Measurements from ENCODE around the gene TOLLIP. TPM values are rescaled to one million over a fixed set of nuclear protein-coding genes. Genes with fewer than 3 reads are reported as not detected.

Gene TOLLIP
- total RNA-seq, 1 experiment from 2014 or later: 32.3 TPM

- ChIA-PET POLR2A (no interaction called here), CTCF (no interaction called here)
- no peak for ATAC-seq
- no peaks in the 10 kb centered on the region for H3K9me3 Mint-ChIP-seq
- no peak overlapping the region for H3K27ac Mint-ChIP-seq
- no peaks in the 10 kb centered on the region for H3K4me1 Mint-ChIP-seq
- no peak for DNase-seq (ENCODE audit: low spot score)
- no peak for TF ChIP-seq TEAD4 (CRISPR knock-in tag; IDR thresholded peaks at IDR 0.05)
- no peak for TF ChIP-seq NR3C1 (CRISPR knock-in tag; conservative IDR thresholded peaks at IDR 0.05; ENCODE audit: low read depth)
- no peak for TF ChIP-seq MYBL2 (CRISPR knock-in tag; IDR thresholded peaks at IDR 0.05)
- no peak for TF ChIP-seq GABPB1 (CRISPR knock-in tag; IDR thresholded peaks at IDR 0.05)
- TF ChIP-seq EMX1 (CRISPR knock-in tag; IDR thresholded peaks at IDR 0.05): no peak
- TF ChIP-seq ETV6 (CRISPR knock-in tag; IDR thresholded peaks at IDR 0.05): no peak
- TF ChIP-seq ZNF219 (CRISPR knock-in tag; IDR thresholded peaks at IDR 0.05; ENCODE audit: borderline replicate concordance): no peak
- TF ChIP-seq ZNF423 (CRISPR knock-in tag; IDR thresholded peaks at IDR 0.05): no peak
- no peak for TF ChIP-seq MLX (CRISPR knock-in tag; IDR thresholded peaks at IDR 0.05)
- TF ChIP-seq IRF1 (CRISPR knock-in tag; IDR thresholded peaks at IDR 0.05): no peak
- H3K4me3 Mint-ChIP-seq: no peak overlapping the region
- no peaks in the 10 kb centered on the region for H3K36me3 Mint-ChIP-seq
- H3K27me3 Mint-ChIP-seq (ENCODE audit: low read depth): no peaks in the 10 kb centered on the region
Measured at GRCh38 chr11:1234054-1234720, 75.2 kb downstream of the TOLLIP start.

- Mint-ChIP-seq H3K36me3 (no peaks in the 10 kb centered on the region), H3K4me1 (no peaks in the 10 kb centered on the region), H3K27me3 (ENCODE audit: low read depth) (no peaks in the 10 kb centered on the region), H3K9me3 (no peaks in the 10 kb centered on the region), H3K27ac (no peak overlapping the region), H3K4me3 (no peak overlapping the region)
- CTCF ChIA-PET: interaction anchor here (1.5 kb wide), 1 partner anchor 9 kb away, joined by 3 read pairs; no protein-coding TSS in a partner anchor
- DNase-seq (ENCODE audit: low spot score) (no peak), ATAC-seq (no peak)
- POLR2A ChIA-PET: no interaction called here
- TF ChIP-seq FOXJ3 (CRISPR knock-in tag; IDR thresholded peaks at IDR 0.05; ENCODE audit: borderline replicate concordance) (no peak), EMX1 (CRISPR knock-in tag; IDR thresholded peaks at IDR 0.05) (no peak), USF1 (CRISPR knock-in tag; IDR thresholded peaks at IDR 0.05) (no peak), JAZF1 (CRISPR knock-in tag; IDR thresholded peaks at IDR 0.05) (no peak), RELA (CRISPR knock-in tag; IDR thresholded peaks at IDR 0.05; ENCODE audit: borderline replicate concordance) (no peak), JUN (CRISPR knock-in tag; IDR thresholded peaks at IDR 0.05) (no peak), ZSCAN18 (CRISPR knock-in tag; IDR thresholded peaks at IDR 0.05) (no peak), ZNF121 (CRISPR knock-in tag; IDR thresholded peaks at IDR 0.05) (no peak), TP53 (CRISPR knock-in tag; IDR thresholded peaks at IDR 0.05) (no peak), GRHL2 (CRISPR knock-in tag; IDR thresholded peaks at IDR 0.05; ENCODE audit: insufficient replicate concordance, severe bottlenecking) (no peak), NFATC4 (CRISPR knock-in tag; IDR thresholded peaks at IDR 0.05) (no peak)
- TF ChIP-seq, protein P1, sequence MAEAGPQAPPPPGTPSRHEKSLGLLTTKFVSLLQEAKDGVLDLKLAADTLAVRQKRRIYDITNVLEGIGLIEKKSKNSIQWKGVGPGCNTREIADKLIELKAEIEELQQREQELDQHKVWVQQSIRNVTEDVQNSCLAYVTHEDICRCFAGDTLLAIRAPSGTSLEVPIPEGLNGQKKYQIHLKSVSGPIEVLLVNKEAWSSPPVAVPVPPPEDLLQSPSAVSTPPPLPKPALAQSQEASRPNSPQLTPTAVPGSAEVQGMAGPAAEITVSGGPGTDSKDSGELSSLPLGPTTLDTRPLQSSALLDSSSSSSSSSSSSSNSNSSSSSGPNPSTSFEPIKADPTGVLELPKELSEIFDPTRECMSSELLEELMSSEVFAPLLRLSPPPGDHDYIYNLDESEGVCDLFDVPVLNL (CRISPR knock-in tag; IDR thresholded peaks at IDR 0.05; ENCODE audit: borderline replicate concordance, low read depth): no peak
- TF ChIP-seq, protein P2, sequence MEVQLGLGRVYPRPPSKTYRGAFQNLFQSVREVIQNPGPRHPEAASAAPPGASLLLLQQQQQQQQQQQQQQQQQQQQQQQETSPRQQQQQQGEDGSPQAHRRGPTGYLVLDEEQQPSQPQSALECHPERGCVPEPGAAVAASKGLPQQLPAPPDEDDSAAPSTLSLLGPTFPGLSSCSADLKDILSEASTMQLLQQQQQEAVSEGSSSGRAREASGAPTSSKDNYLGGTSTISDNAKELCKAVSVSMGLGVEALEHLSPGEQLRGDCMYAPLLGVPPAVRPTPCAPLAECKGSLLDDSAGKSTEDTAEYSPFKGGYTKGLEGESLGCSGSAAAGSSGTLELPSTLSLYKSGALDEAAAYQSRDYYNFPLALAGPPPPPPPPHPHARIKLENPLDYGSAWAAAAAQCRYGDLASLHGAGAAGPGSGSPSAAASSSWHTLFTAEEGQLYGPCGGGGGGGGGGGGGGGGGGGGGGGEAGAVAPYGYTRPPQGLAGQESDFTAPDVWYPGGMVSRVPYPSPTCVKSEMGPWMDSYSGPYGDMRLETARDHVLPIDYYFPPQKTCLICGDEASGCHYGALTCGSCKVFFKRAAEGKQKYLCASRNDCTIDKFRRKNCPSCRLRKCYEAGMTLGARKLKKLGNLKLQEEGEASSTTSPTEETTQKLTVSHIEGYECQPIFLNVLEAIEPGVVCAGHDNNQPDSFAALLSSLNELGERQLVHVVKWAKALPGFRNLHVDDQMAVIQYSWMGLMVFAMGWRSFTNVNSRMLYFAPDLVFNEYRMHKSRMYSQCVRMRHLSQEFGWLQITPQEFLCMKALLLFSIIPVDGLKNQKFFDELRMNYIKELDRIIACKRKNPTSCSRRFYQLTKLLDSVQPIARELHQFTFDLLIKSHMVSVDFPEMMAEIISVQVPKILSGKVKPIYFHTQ (CRISPR knock-in tag; IDR thresholded peaks at IDR 0.05): no peak
- TF ChIP-seq, protein P3, sequence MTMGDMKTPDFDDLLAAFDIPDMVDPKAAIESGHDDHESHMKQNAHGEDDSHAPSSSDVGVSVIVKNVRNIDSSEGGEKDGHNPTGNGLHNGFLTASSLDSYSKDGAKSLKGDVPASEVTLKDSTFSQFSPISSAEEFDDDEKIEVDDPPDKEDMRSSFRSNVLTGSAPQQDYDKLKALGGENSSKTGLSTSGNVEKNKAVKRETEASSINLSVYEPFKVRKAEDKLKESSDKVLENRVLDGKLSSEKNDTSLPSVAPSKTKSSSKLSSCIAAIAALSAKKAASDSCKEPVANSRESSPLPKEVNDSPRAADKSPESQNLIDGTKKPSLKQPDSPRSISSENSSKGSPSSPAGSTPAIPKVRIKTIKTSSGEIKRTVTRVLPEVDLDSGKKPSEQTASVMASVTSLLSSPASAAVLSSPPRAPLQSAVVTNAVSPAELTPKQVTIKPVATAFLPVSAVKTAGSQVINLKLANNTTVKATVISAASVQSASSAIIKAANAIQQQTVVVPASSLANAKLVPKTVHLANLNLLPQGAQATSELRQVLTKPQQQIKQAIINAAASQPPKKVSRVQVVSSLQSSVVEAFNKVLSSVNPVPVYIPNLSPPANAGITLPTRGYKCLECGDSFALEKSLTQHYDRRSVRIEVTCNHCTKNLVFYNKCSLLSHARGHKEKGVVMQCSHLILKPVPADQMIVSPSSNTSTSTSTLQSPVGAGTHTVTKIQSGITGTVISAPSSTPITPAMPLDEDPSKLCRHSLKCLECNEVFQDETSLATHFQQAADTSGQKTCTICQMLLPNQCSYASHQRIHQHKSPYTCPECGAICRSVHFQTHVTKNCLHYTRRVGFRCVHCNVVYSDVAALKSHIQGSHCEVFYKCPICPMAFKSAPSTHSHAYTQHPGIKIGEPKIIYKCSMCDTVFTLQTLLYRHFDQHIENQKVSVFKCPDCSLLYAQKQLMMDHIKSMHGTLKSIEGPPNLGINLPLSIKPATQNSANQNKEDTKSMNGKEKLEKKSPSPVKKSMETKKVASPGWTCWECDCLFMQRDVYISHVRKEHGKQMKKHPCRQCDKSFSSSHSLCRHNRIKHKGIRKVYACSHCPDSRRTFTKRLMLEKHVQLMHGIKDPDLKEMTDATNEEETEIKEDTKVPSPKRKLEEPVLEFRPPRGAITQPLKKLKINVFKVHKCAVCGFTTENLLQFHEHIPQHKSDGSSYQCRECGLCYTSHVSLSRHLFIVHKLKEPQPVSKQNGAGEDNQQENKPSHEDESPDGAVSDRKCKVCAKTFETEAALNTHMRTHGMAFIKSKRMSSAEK (CRISPR knock-in tag; IDR thresholded peaks at IDR 0.05; ENCODE audit: borderline replicate concordance): no peak
Measured at GRCh38 chr11:1233351-1234053, 75.9 kb downstream of the TOLLIP start.

Measured in WTC11 (cell line).